CD14-positive monocyte (primary cell): ENCODE results near the gene OR56A3. TPM values are rescaled to one million over a fixed set of nuclear protein-coding genes. Genes with fewer than 3 reads are reported as not detected.

Experiments
- DNase-seq, 3 donors: peaks; one replicate each; pipeline ENCODE4 v3.0.0-alpha.2; 2011 to 2022
- H2AFZ ChIP-seq: 2 replicates; pipeline ENCODE4 v1.6.0; 2012; ENCODE audit warnings: mild to moderate bottlenecking, low read depth, low read length, inconsistent platforms; ENCODE audit not compliant: insufficient read depth, poor library complexity, severe bottlenecking
- H3K27ac ChIP-seq, 2 donors: 1 replicate in 1 of 2; 2 replicates in 1 of 2; pipeline ENCODE4 v1.5.1; 2012 to 2013; ENCODE audit warnings: low read length in 2 of 2, control low read depth in 1 of 2, inconsistent platforms in 1 of 2, low read depth in 1 of 2, mild to moderate bottlenecking in 1 of 2
- H3K27me3 ChIP-seq, 2 donors: one replicate each; pipeline versions ENCODE4 v1.6.0 to v1.6.1; 2011 to 2013; ENCODE audit warnings: low read length in 2 of 2; ENCODE audit not compliant: control insufficient read depth in 2 of 2, insufficient read depth in 2 of 2
- H3K36me3 ChIP-seq, 2 donors: replicated peaks in 1 of 2; 1 replicate in 1 of 2; 2 replicates in 1 of 2; pipeline versions ENCODE4 v1.5.1 to v1.6.1; 2012 to 2013; ENCODE audit warnings: low read length in 2 of 2, control low read depth in 1 of 2, inconsistent platforms in 1 of 2, mild to moderate bottlenecking in 1 of 2; ENCODE audit not compliant: insufficient read depth in 2 of 2, control insufficient read depth in 1 of 2
- H3K4me1 ChIP-seq, 2 donors: 1 replicate in 1 of 2; 2 replicates in 1 of 2; pipeline versions ENCODE4 v1.5.1 to v1.6.1; 2012 to 2013; ENCODE audit warnings: low read length in 2 of 2, control low read depth in 1 of 2, inconsistent platforms in 1 of 2, mild to moderate bottlenecking in 1 of 2, moderate library complexity in 1 of 2; ENCODE audit not compliant: insufficient read depth in 2 of 2, control insufficient read depth in 1 of 2
- H3K4me2 ChIP-seq: replicated peaks from 2 replicates; pipeline ENCODE3; 2012; ENCODE audit warnings: low read length, moderate library complexity, mild to moderate bottlenecking; ENCODE audit not compliant: poor library complexity, severe bottlenecking; ENCODE audit errors: extremely low read depth
- H3K4me3 ChIP-seq, 3 experiments: fragments of 200-600 bp in 1 of 3; sonication (generic) in 1 of 3; replicated peaks in 1 of 3; 1 replicate in 2 of 3; 2 replicates in 1 of 3; pipeline ENCODE4 v1.5.1; 2011 to 2013; ENCODE audit warnings: low read length in 3 of 3, mild to moderate bottlenecking in 3 of 3, control low read depth in 2 of 3, low read depth in 2 of 3, inconsistent platforms in 1 of 3, moderate library complexity in 1 of 3
- H3K79me2 ChIP-seq: 2 replicates; pipeline ENCODE4 v1.6.0; 2012; ENCODE audit warnings: mild to moderate bottlenecking, control low read depth, inconsistent platforms, low read length, moderate library complexity; ENCODE audit not compliant: insufficient read depth
- H3K9ac ChIP-seq: 2 replicates; pipeline ENCODE4 v1.6.0; 2017; ENCODE audit warnings: low read length, mild to moderate bottlenecking; ENCODE audit not compliant: insufficient read depth, poor library complexity, severe bottlenecking
- H3K9me3 ChIP-seq, 2 donors: replicated peaks in 1 of 2; 1 replicate in 1 of 2; 2 replicates in 1 of 2; pipeline versions ENCODE4 v1.5.1 to v1.6.1; 2012 to 2013; ENCODE audit warnings: low read length in 2 of 2, control low read depth in 1 of 2; ENCODE audit not compliant: control insufficient read depth in 1 of 2, insufficient read depth in 1 of 2
- H4K20me1 ChIP-seq: 2 replicates; pipeline ENCODE4 v1.6.0; 2012; ENCODE audit warnings: mild to moderate bottlenecking, low read length, control low read depth, moderate library complexity; ENCODE audit not compliant: insufficient read depth
- H3K27ac Mint-ChIP-seq, 7 donors: one replicate each; pipeline ENCODE4 v1.8.0; 2020; ENCODE audit warnings: mild to moderate bottlenecking in 7 of 7, mixed read lengths in 7 of 7, moderate library complexity in 6 of 7, inconsistent platforms in 2 of 7
- H3K27me3 Mint-ChIP-seq, 3 donors: one replicate each; pipeline ENCODE4 v1.8.0; 2021 to 2022; ENCODE audit warnings: low read depth in 3 of 3, mild to moderate bottlenecking in 3 of 3, mixed read lengths in 3 of 3, moderate library complexity in 3 of 3, inconsistent platforms in 1 of 3
- H3K36me3 Mint-ChIP-seq, 2 donors: one replicate each; pipeline ENCODE4 v1.8.0; 2020; ENCODE audit warnings: mixed read lengths in 2 of 2, inconsistent platforms in 1 of 2, mild to moderate bottlenecking in 1 of 2
- H3K4me1 Mint-ChIP-seq: one replicate; pipeline ENCODE4 v1.8.0; 2020; ENCODE audit warnings: mild to moderate bottlenecking, mixed read lengths
- H3K4me3 Mint-ChIP-seq, 2 donors: one replicate each; pipeline ENCODE4 v1.8.0; 2020; ENCODE audit warnings: mild to moderate bottlenecking in 2 of 2, mixed read lengths in 2 of 2, moderate library complexity in 1 of 2
- H3K9me3 Mint-ChIP-seq, 7 donors: one replicate each; pipeline ENCODE4 v1.8.0; 2020 to 2022; ENCODE audit warnings: mixed read lengths in 7 of 7, mild to moderate bottlenecking in 6 of 7, moderate library complexity in 6 of 7, inconsistent platforms in 2 of 7
- WGBS: methylation state at CpG from one replicate; pipeline ENCODE4 v1.1.5; 2013; ENCODE audit warnings: missing lambda C conversion rate; ENCODE audit not compliant: insufficient coverage; 5-methylcytosine and 5-hydroxymethylcytosine counted together
- intact Hi-C, 2 donors: fragments of 100-400 bp; cut with micrococcal nuclease; formaldehyde crosslinking; loops; one replicate each; pipeline versions ENCODE4 v1.15.0 to v1.15.1; 2023
- polyA plus RNA-seq, 3 donors: library from polyadenylated mRNA; depleted of rRNA in 1 of 3; unstranded in 2 of 3; stranded (reverse) in 1 of 3; fragments of 300-500 nt in 2 of 3; fragments of >200 nt in 1 of 3; fragmentation: Illumina TruSeq in 2 of 3; gene quantifications; 1 replicate in 2 of 3; 2 replicates in 1 of 3; pipeline ENCODE4 v1.2.3, GENCODE V29; 2012 to 2021
- TF ChIP-seq, protein P1 (sequence below): fragments of 200-600 bp; IDR thresholded peaks from one replicate; pipeline ENCODE4 v1.8.0; 2022; ENCODE audit warnings: antibody characterized with exemption, mild to moderate bottlenecking

OR56A3 gene
- polyA plus RNA-seq, 3 donors, result not detected

GRCh38 chr11:5930614-5931013 lies 11.4 kb upstream of the OR56A3 start:
- Mint-ChIP-seq H3K4me3 (no peak overlapping the region), H3K27me3 (no peaks in the 10 kb centered on the region), H3K27ac (no peak overlapping the region), H3K4me1 (no peaks in the 10 kb centered on the region), H3K36me3 (no peaks in the 10 kb centered on the region), H3K9me3 (peaks cover 38 to 65% (median 49%) of the 10 kb centered on the region in 7 donors)
- Histone ChIP-seq H4K20me1 (no peaks in the 10 kb centered on the region), H2AFZ (no peak overlapping the region), H3K79me2 (no peaks in the 10 kb centered on the region), H3K4me3 (no peak overlapping the region), H3K27me3 (no peaks in the 10 kb centered on the region), H3K9me3 (peaks cover 37 to 61% of the 10 kb centered on the region in 2 donors), H3K4me2 (no peak overlapping the region), H3K4me1 (no peaks in the 10 kb centered on the region), H3K9ac (no peak overlapping the region), H3K27ac (no peak overlapping the region), H3K36me3 (no peaks in the 10 kb centered on the region)
- TF ChIP-seq, protein P1, sequence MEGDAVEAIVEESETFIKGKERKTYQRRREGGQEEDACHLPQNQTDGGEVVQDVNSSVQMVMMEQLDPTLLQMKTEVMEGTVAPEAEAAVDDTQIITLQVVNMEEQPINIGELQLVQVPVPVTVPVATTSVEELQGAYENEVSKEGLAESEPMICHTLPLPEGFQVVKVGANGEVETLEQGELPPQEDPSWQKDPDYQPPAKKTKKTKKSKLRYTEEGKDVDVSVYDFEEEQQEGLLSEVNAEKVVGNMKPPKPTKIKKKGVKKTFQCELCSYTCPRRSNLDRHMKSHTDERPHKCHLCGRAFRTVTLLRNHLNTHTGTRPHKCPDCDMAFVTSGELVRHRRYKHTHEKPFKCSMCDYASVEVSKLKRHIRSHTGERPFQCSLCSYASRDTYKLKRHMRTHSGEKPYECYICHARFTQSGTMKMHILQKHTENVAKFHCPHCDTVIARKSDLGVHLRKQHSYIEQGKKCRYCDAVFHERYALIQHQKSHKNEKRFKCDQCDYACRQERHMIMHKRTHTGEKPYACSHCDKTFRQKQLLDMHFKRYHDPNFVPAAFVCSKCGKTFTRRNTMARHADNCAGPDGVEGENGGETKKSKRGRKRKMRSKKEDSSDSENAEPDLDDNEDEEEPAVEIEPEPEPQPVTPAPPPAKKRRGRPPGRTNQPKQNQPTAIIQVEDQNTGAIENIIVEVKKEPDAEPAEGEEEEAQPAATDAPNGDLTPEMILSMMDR, result no peak
- DNase-seq, result no peak
- 89% methylated on average over 19 of the region's 19 CpGs for WGBS
- intact Hi-C loops, result no loop called here

DNA sequence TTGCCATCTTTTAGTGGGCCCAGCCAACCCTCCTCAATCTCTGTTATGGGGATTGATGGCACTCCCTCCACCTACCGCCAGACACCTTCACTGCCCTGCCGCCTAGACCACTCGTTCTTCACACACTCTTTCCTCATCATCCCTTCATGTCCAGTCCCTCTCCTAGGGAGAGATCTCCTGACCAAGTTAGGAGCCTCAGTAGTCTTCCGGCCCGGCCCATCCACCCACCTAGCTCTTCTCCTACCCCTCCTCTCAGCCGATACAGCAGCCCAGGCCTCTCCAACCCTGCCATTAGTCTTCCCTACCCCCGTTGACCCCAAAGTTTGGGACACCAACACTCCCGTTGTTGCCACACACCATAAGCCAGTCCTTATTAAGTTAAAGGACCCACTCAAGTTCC lies 11.0 kb upstream of the OR56A3 start:
- H3K36me3 ChIP-seq, result no peaks in the 10 kb centered on the region
- DNase-seq, result no peak
- no peak overlapping the region for H2AFZ ChIP-seq
- H4K20me1 ChIP-seq, result no peaks in the 10 kb centered on the region
- no peak overlapping the region for H3K4me3 ChIP-seq
- Mint-ChIP-seq H3K9me3 (peaks cover 38 to 70% (median 52%) of the 10 kb centered on the region in 7 donors), H3K27me3 (no peaks in the 10 kb centered on the region), H3K4me3 (no peak overlapping the region), H3K36me3 (no peaks in the 10 kb centered on the region), H3K27ac (no peak overlapping the region), H3K4me1 (no peaks in the 10 kb centered on the region)
- TF ChIP-seq, protein P1, result no peak
- no peaks in the 10 kb centered on the region for H3K4me1 ChIP-seq
- H3K27me3 ChIP-seq, result no peaks in the 10 kb centered on the region
- no peaks in the 10 kb centered on the region for H3K79me2 ChIP-seq
- H3K27ac ChIP-seq, result no peak overlapping the region
- peaks cover 37 to 64% of the 10 kb centered on the region in 2 donors for H3K9me3 ChIP-seq
- WGBS, result 99% methylated on average over 8 of the region's 8 CpGs
- intact Hi-C loops, result no loop called here
- H3K4me2 ChIP-seq, result no peak overlapping the region
- H3K9ac ChIP-seq, result no peak overlapping the region
